HuH-7 (cell line): Measurements from ENCODE around the gene DST.

ENCODE experiments used
- DNase-seq: peaks from one replicate; pipeline ENCODE4 v3.0.0; 2011; ENCODE audit warnings: low spot score

Gene DST

DNA sequence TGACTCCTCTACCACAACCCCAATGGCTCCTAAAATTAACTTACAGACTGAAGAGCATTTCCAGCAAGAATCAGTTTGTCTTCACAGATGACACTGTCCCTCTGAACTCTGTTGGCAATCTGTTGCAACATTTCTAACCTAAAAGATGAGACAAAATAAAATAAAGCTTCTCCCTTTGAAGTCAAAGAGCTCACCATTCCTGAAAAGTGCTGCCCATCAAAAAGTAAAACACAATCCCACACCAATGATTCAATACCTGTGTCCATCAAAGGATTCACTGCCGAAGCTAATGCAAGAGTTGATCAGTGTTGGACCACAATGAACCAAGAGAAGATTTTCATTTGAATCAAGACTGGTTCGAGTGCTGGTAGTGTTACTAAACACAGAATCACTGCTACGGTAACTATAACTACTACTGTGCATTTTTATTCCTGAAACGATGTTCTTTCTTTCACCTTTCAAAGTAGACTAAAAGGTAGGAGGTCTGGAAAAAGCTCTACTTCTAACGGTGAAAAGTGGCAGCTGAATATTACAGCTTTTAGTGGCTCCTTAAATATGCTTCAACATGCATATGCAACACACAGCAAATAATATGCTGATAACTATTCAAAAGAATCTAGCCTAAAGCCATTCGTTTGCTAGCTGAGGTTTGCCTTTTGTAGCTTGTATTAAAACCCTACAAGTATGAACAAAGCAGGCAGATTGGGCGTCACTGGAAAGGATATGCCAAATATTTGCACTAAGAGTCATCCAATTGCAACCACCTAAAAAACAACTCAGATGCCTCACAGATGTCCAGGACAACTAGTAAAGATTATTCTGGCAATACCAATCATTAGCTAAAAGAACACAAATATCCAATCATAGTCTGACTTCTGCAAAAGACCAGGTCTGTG, at the start of gene DST:
Gene DST, minus strand, starts transcription at position 524 of the 896 bp plus-strand sequence.
- no peak for DNase-seq

- DNase-seq: no peak
These were observed 49.1 kb upstream of the DST start for GRCh38 chr6:56691814-56692213.

DNA sequence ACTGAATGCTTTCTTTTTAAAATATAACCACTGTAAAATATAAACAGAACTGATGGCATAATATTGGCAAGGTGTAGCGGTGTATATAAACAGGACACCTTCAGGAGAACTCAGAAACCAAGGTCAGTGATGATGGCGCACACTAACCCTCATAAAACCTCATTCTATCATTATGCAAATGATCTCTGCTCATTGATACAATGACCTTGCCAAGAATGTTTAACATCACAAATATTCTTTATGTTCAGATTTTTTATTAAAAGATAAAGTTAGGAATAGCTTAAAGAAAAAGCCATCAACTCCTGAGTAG, 48.6 kb upstream of the DST start:
- no peak for DNase-seq

DNA sequence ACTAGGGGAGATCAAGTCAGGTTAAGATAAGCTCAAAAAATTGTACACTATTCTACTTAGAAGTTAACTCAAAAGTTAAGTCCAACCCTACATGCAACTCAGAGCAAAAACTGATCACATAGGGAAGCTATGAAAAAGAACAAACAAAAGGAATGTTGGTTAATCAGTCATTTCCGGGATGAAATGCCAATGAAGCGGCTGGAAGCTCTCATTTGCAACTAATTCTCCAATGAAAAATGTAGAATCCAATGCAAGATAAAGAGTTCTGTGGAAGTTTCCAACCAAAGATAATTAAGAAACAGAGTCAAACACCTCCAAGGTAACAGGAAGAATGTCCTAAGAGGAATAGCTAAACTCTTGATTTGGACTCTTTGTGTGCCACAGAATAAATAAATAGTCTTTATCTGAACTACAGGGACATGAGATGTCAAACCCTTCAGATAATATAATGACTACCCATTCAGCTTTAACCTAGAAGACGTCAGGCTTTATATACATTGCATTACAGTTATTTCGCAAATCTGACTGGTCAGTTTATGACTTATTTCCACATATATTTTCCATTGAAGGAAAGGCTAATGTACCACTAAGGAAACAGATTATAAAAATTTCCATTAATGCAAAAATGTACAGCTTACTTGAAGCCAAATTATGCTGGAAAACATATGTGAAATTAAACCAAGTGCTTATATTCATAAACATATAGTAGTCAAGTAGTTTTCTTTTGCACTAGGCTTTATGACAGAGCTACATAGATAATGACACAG, 48.0 kb upstream of the DST start:
- no peak for DNase-seq

GRCh38 chr6:56689663-56690062, 47.0 kb upstream of the DST start:
- DNase-seq: no peak

GRCh38 chr6:56689114-56689513, 46.4 kb upstream of the DST start:
- no peak for DNase-seq

- DNase-seq: no peak
These were observed 45.8 kb upstream of the DST start for GRCh38 chr6:56688521-56688920.

DNA sequence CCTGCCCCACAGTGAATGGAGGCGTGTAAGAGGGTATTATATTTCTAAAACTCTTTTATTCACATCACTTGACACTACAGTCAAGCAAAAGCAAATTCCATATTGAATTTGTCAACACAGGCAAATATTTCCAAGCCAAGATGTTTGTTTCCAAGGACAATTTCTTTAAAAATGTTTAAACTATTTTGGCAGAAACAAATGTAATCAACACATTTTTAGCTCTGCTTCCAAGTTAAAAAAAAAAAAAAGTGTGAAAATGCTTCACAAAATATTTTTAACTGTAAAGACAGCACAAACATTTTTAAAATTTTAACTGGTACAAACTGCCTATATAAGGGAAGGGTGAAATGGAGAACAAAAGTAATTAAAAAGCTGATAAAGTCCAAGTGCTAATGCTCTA, 44.9 kb upstream of the DST start:
- DNase-seq: no peak

DNA sequence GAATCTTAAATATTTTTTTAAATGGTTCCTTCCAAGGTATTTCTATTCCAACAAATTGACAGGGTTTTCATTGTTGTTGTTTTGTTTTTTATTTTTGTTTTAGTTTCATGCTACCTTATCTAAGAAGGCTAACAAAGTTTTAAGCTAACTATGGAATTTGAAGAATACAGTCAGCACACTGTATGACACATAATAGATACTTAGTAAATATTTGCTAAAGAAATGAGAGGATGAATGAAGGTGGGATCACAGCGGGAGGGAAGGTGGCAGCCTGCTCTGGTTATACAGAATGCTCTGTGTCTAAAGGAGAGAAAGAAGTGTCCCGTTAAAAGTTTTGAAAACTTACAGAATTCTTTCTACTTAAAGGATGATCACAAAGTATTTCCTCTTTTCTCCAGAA, 43.7 kb upstream of the DST start:
- DNase-seq: no peak

GRCh38 chr6:56685994-56686393, 43.3 kb upstream of the DST start:
- DNase-seq: no peak

DNA sequence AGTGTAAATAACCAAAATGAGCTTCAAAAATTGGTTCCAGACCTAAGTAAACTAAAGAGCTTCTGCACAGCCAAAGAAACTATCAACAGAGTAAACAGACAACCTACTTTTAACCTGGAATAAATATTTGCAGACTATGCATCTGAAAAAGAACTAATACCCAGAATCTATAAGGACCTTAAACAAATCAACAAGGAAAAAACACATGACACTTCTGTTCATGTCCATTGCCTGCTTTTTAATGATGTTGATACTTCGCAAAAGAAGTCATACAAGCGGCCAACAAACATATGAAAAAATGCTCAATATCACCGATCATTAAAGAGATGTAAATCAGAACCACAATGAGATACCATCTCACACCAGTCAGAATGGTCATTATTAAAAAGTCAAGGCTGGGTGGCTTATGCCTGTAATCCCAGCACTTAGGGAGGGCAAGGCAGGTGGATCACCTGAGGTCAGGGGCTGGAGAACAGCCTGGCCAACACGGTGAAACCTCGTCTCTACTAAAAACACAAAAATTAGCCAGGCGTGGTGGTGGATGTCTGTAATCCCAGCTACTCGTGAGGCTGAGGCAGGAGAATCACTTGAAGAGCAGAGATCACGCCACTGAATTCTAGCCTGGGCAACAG, 42.5 kb upstream of the DST start:
- no peak for DNase-seq

GRCh38 chr6:56684342-56685101, 41.8 kb upstream of the DST start:
- DNase-seq: no peak

GRCh38 chr6:56683882-56684281, 41.2 kb upstream of the DST start:
- no peak for DNase-seq

DNA sequence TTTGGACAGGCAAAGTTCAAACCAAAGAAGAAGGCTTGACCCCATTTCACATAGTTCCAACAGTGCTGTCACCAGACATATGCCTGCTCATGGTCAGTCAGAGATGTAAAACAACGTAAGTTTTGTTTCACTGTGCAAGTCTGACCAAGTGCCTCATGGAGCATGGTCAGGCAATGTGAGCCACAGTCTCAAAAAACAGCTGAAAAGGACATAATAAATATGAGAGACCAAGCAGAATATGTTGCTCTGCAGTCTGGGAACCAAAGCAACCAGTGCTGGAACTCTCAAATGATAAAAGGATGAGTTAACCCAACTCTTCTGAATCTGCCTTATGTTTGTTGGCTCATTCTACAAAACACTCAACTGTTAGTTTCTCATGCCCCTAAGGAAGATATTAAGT, 39.9 kb upstream of the DST start:
- DNase-seq: no peak

GRCh38 chr6:56677559-56677958, 34.9 kb upstream of the DST start:
- DNase-seq: no peak

GRCh38 chr6:56671651-56672461, 29.2 kb upstream of the DST start:
- DNase-seq: no peak

GRCh38 chr6:56671160-56671559, 28.5 kb upstream of the DST start:
- DNase-seq: no peak

GRCh38 chr6:56669041-56669440, 26.4 kb upstream of the DST start:
- DNase-seq: no peak

- DNase-seq: no peak
These were observed 25.5 kb upstream of the DST start for GRCh38 chr6:56668158-56668557.

DNA sequence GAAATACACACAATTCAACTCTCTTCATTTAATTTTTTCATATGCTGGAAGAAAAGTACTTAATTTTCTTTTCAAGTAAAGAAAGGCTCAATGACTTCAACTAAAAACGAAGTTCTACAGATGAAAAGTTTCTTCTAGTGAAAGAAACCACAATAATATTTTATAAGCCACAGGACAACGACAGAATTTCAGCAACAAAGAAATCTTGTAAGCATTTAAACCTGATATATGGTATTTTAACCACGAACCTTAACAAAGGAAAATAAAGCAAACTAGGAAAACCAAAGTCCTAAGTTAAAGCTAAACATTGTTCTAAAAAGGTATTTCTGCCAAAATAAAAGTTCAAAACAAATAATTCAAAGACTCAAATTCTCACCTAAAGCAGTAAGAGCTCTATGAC, 24.6 kb upstream of the DST start:
- DNase-seq: no peak

DNA sequence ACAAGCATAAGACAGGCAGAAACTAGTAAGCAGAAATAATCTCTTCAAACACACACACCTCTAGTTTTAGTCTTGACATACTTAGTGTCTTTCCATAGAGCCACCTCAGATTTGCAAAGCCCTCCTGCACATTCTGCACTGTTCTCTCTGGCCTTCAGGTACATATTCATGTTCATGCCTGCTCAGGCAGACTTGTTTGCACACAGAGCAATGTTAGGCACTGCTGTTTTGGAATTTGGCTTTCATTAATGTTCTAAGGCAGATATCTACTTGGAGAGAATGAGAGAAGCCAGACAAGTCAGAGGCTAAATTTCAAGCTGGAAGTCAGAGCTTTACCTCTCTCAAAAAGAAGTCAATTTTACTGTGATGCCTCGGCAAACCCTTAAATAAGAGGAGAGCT, 21.3 kb upstream of the DST start:
- DNase-seq: no peak

GRCh38 chr6:56663344-56663743, 20.7 kb upstream of the DST start:
- no peak for DNase-seq
